ENCODE data around the gene CD8B. TPM values are rescaled to one million over a fixed set of nuclear protein-coding genes. Genes with fewer than 3 reads are reported as not detected.
A peak's percentile ranks its signal among the peaks of the same experiment; 100 is the strongest.
"Not testable (repeated sequence)": the region's sequence is repeated elsewhere in the genome, so short reads cannot be mapped to it uniquely, and the experiment has no call there.

CD8B gene
- total RNA-seq (2014; rRNA removed; shearing (Covaris generic)) = not detected in 2 replicates

DNA sequence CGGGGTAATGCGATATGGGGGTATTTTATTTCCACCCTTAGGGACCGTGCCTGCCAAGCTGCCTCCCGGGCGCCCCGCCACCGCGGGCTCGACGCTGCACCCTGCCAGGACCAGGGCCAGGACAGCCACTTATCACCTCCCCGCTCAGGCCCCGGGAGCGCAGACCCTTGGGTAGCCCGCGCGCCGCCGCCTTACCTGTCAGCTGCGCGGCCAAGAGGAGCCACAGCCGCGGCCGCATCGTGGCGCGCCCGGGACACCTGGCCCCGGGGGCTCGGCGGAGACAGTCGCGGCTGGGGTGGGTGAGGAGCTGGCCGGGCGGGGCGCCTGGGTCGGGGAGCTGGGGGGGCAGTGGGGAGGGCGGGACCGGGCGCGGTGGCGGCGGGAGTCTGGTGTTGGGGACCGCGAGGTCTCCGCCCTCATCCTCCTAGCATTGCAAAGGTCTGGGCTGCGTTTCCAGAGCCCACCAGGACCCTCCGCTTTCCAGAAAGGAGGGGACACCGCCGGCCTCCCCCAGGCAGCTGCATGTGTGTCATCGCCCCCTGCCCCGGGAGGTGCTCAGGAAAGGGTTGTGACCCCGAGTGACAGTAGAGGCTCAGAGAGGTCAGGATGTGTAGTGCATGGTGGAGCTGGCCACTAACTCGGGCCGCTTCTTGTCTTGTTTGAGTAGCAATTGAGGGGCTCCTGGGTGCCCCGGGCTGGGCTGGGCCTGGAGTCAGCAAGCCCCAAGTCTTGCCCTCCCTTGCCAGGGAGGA, at the start of gene CD8B:
TSS of gene CD8B (minus strand) at position 259 of the 752 bp plus-strand sequence. CDS start at position 238, 21 bp downstream.
- not testable (repeated sequence) for H3K36me3 ChIP-seq; H3K4me3 ChIP-seq; H3K9me3 ChIP-seq (replicated peaks); H3K27ac ChIP-seq; H3K27me3 ChIP-seq; H3K4me1 ChIP-seq; DNase-seq

DNA sequence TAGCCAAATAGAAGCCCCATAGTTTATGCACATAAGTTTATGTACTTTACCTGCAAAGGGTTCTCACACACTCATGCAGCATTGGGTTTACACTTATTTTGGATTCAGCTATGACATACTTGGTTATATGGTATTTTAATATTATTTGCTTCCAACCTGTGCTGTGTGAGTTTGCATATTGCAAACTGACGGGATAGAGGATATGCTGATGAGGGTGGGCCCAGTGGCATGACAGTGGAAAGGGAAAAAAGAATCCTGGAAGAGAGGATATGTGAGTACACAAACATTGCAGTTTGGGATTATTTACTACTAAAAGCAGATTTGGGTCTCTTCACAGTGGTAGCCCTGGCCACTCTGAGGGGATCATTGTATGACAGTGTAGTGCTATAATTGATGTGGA, 44.2 kb upstream of the CD8B start:
- not testable (repeated sequence) for H3K27me3 ChIP-seq; H3K4me1 ChIP-seq; H3K27ac ChIP-seq; DNase-seq; H3K9me3 ChIP-seq (replicated peaks); H3K36me3 ChIP-seq; H3K4me3 ChIP-seq

DNA sequence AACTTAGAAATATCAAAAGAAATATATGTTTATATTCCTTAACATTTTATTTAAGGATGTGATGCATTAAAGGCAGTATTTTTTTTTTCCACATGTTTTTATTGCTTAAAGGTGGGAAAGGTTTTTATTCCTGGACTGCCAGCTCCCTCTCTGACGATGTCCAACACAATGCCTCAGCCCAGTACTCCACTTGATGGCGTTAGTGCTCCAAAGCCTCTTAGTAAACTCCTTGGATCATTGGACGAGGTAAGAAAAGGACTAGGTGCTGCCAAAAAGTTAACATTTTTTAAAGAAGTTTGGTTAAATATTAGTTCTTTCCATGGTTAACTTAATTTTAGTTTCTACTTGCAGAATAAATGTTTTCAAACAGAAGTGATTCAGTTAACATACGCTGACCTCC, 39.0 kb upstream of the CD8B start:
- H3K27ac ChIP-seq; H3K27me3 ChIP-seq; H3K9me3 ChIP-seq (replicated peaks); H3K36me3 ChIP-seq; H3K4me3 ChIP-seq; H3K4me1 ChIP-seq: not testable (repeated sequence)
- peak; percentile 3 to 28 for DNase-seq

DNA sequence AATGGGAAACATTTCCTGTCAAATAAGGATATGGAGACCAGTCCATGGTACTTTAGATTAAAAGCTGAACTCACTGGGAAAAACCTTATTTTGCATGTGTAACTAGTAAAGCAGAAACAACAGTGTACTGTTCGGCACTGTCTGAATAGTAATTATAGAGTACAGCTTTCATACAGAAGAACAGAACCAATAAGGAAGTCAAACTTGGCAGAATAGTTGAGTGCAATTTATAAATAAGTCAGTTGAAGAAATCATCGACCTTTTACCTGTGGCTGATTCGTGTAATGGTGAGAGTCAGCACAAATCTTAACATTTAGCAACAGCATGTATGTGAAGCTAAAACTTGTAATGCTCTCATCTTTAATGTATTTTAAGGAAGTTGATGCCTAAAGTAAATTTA, 24.3 kb upstream of the CD8B start:
- H3K9me3 ChIP-seq (replicated peaks); H3K4me3 ChIP-seq: not testable (repeated sequence)

DNA sequence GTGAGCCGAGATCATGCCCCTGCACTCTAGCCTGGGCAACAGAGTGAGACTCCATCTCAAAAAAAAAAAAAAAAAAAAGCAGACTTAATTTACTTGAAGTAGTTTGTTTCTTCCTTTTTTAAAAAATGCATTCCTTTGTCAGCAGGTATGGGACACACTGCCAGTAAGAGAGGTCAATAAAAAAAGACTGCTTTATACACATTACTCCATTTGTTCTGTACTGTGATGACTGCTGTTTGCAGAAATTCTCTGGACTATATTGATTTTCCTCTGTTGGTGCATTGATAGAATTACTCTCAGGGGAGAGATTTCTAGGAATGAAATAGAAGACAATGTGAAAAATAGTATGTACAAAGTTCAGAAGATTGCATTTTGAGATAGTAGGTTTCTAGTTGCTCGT, 21.2 kb upstream of the CD8B start:
- not testable (repeated sequence) for H3K9me3 ChIP-seq (replicated peaks); H3K36me3 ChIP-seq; H3K4me3 ChIP-seq; DNase-seq; H3K27ac ChIP-seq; H3K27me3 ChIP-seq; H3K4me1 ChIP-seq

More for the DNA sequence above, 24.3 kb upstream of the CD8B start:
- not testable (repeated sequence) for H3K4me1 ChIP-seq, H3K27ac ChIP-seq, DNase-seq, H3K36me3 ChIP-seq, H3K27me3 ChIP-seq

DNA sequence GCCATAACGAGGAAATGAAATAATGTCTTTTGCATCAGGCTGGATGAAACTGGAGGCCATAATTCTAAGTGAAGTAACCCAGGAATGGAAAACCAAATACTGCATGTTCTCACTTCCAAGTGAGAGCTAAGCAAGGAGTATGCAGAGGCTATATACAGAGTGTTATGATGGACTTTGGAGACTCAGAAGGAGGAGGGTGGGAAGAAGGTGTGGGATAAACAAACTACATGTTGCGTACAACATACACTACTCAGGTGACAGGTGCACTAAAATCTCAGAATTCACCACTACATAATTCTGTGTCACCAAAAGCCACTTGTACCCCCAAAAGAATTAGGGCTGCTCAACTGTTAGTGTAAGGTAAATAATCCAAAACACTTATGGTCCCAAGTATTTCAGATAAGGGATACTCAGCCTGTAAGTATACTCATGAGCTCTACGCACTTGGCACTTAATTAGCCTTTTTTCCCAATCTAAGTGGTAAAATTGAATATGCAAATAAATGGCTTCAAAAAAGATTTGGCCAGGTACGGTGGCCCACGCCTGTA, 20.5 kb upstream of the CD8B start:
- not testable (repeated sequence) for H3K4me1 ChIP-seq; H3K36me3 ChIP-seq; H3K27ac ChIP-seq; H3K9me3 ChIP-seq (replicated peaks); H3K27me3 ChIP-seq; H3K4me3 ChIP-seq; DNase-seq

DNA sequence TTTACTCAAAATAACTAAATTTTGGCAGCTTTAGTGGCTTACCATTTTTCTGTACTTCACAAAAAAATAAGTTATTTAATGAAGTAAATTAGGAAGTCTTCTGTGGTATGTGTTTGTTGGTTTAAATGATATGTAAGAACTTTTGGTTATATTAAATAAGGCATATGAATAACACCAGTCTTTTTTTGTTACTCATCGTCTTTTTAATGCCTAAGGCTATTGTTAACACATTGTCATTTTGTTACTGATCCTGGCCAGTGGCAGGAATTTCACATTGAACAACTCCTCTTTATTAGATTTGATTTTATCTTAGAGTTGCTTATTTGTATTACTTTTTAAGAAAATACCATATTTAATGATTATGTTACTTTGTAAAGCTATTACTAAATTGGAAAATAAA, 17.3 kb upstream of the CD8B start:
- not testable (repeated sequence) for H3K9me3 ChIP-seq (replicated peaks); H3K4me3 ChIP-seq; H3K36me3 ChIP-seq; H3K27me3 ChIP-seq; H3K4me1 ChIP-seq; H3K27ac ChIP-seq; DNase-seq

DNA sequence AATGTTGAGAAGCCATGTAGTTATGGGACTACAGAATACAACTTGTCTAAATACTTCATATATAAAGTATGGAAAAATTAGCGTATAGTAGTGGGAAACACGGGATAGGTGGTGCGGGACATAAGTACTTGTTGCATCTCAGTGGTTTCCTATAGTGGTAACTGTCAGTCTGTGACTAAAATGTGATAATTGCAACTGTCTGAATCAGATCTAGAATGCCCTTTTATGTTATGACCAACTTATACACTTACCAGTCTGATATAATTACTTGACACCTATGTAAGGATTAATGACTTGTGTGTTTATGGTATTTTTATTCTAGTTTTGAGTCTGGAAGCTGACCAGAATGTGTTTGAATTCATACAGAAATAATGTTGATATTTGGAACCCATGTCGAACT, 9.3 kb upstream of the CD8B start:
- H3K36me3 ChIP-seq; H3K27ac ChIP-seq; H3K4me3 ChIP-seq; H3K4me1 ChIP-seq; DNase-seq; H3K9me3 ChIP-seq (replicated peaks); H3K27me3 ChIP-seq: not testable (repeated sequence)

DNA sequence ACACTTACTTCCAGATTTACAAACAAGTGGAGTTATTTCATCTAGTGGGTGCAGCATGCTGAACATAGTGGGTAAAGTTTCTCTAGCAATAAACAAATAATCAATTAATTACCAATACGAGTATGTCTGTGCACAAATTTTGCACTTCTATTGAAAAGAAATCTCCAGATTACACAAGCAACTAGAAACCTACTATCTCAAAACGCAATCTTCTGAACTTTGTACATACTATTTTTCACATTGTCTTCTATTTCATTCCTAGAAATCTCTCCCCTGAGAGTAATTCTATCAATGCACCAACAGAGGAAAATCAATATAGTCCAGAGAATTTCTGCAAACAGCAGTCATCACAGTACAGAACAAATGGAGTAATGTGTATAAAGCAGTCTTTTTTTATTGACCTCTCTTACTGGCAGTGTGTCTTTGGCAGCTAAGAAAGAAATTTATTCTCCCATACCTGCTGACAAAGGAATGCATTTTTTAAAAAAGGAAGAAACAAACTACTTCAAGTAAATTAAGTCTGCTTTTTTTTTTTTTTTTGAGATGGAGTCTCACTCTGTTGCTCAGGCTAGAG, 7.3 kb upstream of the CD8B start:
- not testable (repeated sequence) for H3K4me3 ChIP-seq; H3K4me1 ChIP-seq; H3K27ac ChIP-seq; H3K9me3 ChIP-seq (replicated peaks); H3K27me3 ChIP-seq; DNase-seq; H3K36me3 ChIP-seq

DNA sequence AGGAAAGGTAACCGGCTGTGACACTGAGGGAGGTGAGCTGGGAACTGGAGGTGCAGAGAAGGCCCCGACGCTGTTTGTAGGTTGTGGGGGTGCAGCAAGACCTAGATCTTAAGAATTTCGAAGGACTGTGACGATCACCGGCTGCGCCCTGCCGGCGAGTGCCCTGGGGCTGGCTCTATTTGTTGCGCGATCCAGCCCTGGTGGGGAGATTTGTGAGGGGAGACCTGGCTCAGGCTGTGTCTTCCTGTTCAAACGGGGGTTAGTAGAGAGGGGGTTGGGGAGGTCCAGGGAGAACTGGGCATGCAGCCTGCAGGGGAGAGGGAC, 656 bp upstream of the CD8B start:
- DNase-seq; H3K4me1 ChIP-seq; H3K9me3 ChIP-seq (replicated peaks); H3K4me3 ChIP-seq; H3K27ac ChIP-seq; H3K36me3 ChIP-seq; H3K27me3 ChIP-seq: not testable (repeated sequence)

DNA sequence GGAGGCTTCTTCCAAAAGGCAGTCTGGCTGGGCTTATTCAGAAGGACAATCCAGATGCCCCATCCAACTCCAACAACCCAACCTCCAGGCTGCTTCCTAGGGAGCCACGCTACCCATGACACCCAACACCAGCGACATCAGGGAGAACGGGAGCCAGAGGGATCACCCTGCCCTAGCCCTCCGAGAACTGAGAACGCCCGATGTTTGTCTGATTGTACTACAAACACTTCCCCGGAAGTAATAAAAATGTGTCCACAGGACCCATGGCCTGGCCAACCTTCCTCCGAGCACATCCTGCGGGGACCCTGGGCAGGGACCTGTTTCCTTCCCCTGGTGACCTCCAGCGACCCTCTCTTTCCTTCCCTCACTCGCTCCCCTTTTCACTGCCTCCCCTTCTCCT, 511 bp downstream of the CD8B start:
- H3K4me3 ChIP-seq; DNase-seq; H3K27ac ChIP-seq; H3K9me3 ChIP-seq (replicated peaks); H3K36me3 ChIP-seq; H3K27me3 ChIP-seq; H3K4me1 ChIP-seq: not testable (repeated sequence)

DNA sequence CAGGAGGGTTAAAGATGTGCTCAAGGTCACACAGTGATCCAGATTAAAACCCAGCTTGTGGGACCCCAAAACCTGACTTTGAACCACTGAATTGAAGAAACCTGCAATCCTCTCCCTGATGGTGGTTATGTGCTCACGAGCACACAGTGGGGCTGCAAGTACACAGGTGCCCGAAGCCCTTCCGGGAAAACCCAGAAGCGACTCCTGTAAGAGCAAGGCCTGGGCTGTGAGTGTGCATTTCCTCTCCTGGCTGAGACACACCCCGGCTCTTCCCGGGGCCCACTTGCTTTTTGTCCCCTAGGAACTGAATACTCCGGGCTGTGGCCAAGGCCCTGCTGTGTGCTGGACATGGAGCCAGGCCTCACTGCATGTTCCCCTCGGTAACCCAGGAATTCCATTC, 1.1 kb downstream of the CD8B start:
- not testable (repeated sequence) for H3K36me3 ChIP-seq; H3K9me3 ChIP-seq (replicated peaks); H3K27ac ChIP-seq; H3K4me1 ChIP-seq; DNase-seq; H3K27me3 ChIP-seq; H3K4me3 ChIP-seq

DNA sequence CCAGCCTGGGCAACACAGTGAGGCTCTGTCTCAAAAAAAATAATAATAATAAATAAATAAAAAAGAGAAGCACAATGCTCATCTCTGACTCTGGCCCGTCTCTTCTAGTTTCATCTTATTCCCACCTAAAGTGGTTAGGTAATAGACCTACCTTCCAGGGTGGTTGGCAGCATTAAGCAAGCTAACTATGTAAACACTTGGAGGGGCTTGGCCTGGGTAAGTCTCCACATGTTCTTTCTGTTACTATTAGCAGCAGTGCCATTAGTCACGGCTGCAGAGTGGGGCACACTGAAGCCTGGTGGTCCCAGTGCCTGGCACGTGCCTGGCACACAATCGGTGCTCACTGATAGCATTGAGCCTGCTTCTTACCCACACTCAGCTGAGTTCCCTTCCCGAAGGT, 4.0 kb downstream of the CD8B start:
- not testable (repeated sequence) for H3K4me3 ChIP-seq; DNase-seq; H3K9me3 ChIP-seq (replicated peaks); H3K36me3 ChIP-seq; H3K27me3 ChIP-seq; H3K27ac ChIP-seq; H3K4me1 ChIP-seq

DNA sequence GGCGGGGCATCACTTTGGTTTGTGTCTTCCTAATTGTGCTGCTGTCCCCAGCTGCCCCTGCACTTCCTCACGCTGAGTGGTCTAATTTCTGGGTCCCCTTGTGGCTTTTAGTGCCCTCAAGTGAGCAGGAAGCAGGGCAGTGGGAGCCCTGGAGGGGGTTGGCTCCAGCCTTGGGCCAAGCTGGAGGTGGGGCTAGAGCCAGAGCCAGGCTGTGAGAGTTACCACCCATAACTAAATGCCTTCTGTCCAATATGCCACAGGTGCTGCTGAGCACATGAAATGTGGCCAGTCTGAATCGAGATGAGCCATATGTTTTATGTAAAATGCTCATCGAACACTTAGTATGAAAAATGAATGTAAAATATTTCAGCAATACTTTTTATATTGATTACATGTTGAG, 5.2 kb downstream of the CD8B start:
- H3K4me3 ChIP-seq = peak overlapping the region; percentile 22; the same call in 1 of the 2 replicates
- not testable (repeated sequence) for H3K27me3 ChIP-seq; H3K9me3 ChIP-seq (replicated peaks); H3K27ac ChIP-seq; H3K36me3 ChIP-seq; H3K4me1 ChIP-seq
- DNase-seq = peak; percentile 27 to 45

DNA sequence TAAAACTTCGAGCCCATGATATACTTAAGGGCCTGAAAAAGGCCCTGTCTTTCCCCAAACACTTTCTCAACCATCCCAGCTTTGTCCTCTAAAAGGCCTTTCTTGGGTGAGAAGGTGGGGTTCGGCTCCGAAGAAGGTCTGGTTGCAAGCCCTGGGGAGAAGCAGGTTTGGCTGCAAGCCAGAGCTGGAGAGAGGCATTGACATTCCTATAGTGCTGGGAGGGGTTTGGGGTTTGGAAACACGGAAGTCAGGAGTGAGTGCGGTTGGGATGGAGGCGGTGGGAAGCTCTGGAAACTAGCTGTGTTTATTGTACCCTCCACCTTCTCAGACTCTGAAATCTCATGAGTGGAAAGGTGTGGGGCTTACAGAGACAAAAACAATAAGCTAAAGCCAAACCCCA, 5.7 kb downstream of the CD8B start:
- not testable (repeated sequence) for H3K27ac ChIP-seq; H3K36me3 ChIP-seq; H3K4me1 ChIP-seq; H3K9me3 ChIP-seq (replicated peaks); H3K27me3 ChIP-seq
- peak; percentile 71 to 75 for DNase-seq
- peak overlapping the region; percentile 22; the same call in 1 of the 2 replicates for H3K4me3 ChIP-seq

DNA sequence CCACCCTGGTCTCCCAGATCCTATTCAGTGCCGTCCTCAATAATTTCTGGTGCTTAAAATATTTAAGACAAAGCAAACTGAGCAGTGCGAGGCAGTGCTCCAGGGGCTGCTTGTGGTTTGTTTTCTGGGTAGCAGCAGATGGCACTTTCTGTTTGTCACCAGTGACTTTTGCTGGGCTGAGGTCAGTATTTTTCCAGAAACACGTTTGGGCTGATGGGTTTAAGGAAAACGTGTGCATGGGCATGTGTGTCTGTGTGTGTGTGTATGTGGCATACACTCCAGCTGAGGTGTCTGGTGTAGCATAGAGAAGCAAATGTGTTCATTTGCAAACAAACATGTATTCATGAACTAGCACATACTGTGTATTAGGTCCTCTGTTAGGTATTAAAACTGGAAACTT, 10.1 kb downstream of the CD8B start:
- not testable (repeated sequence) for H3K27me3 ChIP-seq; H3K4me1 ChIP-seq; H3K4me3 ChIP-seq; H3K9me3 ChIP-seq (replicated peaks); H3K27ac ChIP-seq; H3K36me3 ChIP-seq; DNase-seq

All from SJCRH30 (cell line).